GF-D8 (cell line): Measurements from ENCODE around the gene HAT1.
A peak's percentile ranks its signal among the peaks of the same experiment; 100 is the strongest.

Source experiments
- DNase-seq: peaks from one replicate; lab custom pipeline; 2025; lab: John Stamatoyannopoulos, UW

The HAT1 gene

DNA sequence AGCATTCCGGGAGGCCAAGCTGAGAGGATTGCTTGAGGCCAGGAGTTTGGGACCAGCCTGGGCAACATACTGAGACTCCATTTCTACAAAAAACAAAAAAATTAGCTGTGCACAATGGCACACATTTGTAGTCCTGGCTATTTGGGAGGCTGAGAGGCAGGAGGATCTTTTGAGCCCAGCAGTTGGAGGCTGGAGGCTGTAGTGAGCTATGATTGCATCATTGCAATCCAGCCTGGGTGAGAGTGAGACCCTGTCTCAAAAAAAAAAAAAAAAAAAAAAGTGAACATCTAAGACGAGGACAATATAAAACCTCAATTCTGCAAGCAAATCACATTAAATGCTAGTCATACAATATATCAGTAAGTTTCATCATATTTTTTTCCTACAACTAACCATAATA lies 2.8 kb upstream of the HAT1 start:
- no peak for DNase-seq

DNA sequence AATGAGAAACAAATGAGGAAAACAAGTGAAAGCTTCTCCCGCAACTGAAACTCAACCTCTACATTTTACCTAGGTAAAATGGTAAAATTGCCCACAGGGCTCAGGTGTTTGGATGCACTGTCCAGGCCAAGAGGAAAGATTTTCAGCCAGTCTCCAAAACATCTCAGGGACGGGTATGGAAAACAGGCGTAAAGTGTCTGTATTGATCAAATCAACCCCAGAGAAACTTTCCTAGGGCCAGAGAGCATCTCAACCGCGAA lies 361 bp upstream of the HAT1 start:
- DNase-seq = no peak

DNA sequence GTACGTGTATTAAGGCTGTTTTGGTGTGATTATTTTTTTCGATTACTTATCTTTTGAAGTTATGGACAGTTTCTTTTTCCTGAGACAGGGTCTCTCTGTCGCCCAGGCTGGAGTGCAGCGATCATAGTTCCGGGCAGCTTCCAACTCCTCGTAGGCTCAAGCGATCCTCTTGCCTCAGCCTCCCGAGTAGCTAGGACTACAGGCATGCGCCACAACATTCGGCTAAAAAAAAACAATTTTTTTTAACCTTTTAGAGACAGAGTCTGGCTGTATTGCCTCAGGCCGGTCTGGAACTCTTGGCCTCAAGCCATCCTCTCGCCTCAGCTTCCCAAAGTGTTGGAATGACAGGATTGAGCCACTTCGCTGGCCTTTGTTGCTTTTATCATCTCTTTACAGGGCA lies 945 bp downstream of the HAT1 start:
- DNase-seq = peak; percentile 18

- DNase-seq = peak; percentile 33
Observed at GRCh38 chr2:171924170-171924942, 2.1 kb downstream of the HAT1 start.

DNA sequence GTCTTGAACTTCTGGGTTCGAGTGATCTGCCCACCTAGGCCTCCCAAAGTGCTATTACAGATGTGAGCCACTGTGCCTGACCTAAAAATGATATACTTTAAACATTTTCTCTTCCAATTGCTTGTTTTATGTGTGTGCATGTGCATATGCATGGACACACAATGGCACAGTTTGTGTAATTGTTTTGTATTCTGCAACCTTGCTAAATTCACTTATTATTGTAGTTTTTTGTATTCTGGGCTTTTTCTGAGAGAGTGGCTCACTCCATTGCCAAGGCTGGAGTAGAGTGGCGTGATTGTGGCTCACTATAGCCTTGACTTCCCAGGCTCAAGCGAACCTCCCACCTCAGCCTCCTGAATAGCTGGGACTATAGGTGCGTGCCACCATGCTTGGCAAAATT lies 8.1 kb downstream of the HAT1 start:
- DNase-seq = no peak

DNA sequence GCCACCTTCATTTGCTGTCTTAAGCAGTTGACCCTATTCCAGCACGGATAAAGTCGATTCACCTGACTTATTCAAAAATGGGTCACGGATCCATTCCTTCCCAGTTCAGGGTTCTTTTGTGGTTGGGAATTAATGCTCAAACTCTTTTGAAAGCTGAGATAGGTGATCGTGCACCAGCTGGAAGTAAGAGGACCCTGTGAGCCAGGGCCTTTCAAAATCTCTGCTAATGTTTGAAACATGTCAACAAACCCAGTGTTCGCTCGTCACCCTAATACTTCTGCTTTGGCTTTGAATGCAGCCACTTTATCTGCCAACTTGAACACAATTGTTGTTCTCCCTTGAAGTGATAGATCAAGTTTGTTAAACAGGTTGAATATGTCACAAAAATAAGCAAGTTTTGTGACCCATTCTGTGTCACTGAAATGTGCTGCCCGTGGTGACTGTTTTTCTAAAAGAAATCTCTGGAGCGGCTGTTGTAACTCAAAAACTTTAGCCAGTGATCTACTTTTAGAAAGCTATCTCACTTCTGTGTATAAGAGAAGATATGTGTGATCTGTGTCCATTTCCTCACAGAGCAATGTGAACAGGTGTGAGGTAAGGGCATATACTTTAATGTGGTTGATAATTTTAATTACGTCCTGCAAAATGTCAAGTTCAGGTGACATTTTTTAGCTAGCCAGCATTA lies 16.9 kb downstream of the HAT1 start:
- DNase-seq = no peak

DNA sequence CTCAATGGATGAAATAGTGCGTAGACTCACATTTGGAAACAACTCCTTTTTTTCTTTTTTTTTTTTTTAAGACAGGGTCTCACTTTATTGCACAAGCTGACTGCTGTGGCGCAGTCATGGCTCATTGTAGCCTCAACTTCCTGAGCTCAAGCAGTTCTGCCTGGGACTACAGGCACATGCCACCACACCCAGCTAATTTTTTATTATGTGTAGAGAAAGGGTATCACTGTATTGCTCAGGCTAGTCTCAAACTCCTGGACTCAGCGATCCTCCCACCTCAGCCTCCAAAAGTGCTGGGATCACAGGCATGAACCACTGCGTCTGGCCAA lies 17.4 kb downstream of the HAT1 start:
- DNase-seq = peak; percentile 62

- no peak for DNase-seq
Observed at GRCh38 chr2:171941316-171941699, 19.0 kb downstream of the HAT1 start.

- no peak for DNase-seq
Observed at GRCh38 chr2:171943869-171944268, 21.6 kb downstream of the HAT1 start.

- no peak for DNase-seq
Observed at GRCh38 chr2:171952276-171952675, 30.0 kb downstream of the HAT1 start.

- no peak for DNase-seq
Observed at GRCh38 chr2:171952748-171953147, 30.5 kb downstream of the HAT1 start.

GRCh38 chr2:171956135-171956825 lies 34.0 kb downstream of the HAT1 start:
- peak; percentile 95 for DNase-seq

GRCh38 chr2:171957061-171957460 lies 34.8 kb downstream of the HAT1 start:
- peak; percentile 65 for DNase-seq

- DNase-seq = peak; percentile 90
Observed at GRCh38 chr2:171958475-171958874, 36.2 kb downstream of the HAT1 start.

DNA sequence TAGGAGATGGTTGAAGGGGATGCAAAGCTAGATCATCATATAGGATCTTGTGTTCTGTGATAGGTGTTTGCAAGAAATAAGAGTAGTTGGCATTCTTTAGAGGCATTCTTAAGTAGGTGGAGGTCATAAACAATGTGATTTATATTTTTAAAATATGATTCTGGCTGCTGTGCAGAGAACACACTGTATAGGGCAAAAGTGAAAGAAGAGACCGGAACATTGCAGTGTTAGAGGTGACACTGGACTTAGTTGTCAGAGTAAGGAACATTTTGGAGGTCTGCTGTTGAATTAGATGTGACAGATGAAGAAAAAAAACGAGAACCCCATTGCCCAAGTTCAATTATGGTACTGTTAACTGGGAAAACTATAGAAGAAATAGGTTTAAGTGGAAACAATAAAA lies 37.7 kb downstream of the HAT1 start:
- DNase-seq = no peak

DNA sequence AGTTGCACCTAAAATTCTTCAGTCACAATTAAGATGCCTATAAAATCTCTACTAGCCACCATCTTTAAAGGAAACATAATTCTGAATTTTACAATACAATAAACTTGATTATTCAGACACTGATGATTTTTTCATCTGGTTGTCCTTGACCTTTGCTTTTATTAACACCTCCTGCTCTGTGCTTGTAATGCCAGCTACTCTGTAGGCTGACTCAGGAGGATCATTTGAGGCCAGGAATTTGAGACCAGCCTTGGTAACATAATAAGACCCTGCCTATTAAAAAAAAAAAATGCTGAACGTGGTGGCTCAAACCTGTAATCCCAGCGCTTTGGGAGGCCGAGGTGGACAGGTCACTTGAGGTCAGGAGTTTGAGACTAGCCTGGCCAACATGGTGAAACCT lies 38.3 kb downstream of the HAT1 start:
- DNase-seq = no peak

- no peak for DNase-seq
Observed at GRCh38 chr2:171963198-171963597, 40.9 kb downstream of the HAT1 start.

DNA sequence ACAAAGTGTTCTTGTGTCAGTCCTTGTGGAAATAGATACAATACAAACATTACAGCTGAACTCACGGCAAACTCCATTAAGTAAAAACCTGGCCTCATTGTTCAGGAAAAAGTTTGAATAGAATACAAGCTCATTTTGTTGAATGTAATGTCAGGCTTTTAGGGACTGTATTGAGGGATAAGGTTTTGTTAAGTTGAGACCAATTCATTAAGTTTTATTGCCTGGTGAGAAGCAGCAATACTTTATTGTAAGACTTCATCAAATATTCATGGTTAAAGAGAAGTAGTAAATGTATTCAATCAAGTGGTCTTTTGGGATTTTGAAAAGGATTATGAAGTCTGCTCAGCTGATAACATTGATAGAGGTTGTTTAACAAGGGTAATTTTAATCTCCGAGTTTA lies 42.0 kb downstream of the HAT1 start:
- DNase-seq = no peak

DNA sequence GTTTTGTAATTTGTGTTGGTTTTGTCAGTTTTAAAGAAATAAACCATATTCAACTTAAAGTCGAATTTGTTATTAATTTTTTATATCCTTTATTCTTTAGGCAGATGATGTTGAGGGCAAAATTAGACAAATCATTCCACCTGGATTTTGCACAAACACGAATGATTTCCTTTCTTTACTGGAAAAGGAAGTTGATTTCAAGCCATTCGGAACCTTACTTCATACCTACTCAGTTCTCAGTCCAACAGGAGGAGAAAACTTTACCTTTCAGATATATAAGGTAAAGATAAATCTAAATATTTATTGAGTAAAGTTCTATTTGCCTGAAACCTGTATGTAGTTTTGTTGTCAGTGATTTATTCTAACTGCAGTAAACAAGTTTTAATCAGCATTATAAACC lies 43.0 kb downstream of the HAT1 start:
- DNase-seq = no peak

- no peak for DNase-seq
Observed at GRCh38 chr2:171965661-171966060, 43.4 kb downstream of the HAT1 start.

DNA sequence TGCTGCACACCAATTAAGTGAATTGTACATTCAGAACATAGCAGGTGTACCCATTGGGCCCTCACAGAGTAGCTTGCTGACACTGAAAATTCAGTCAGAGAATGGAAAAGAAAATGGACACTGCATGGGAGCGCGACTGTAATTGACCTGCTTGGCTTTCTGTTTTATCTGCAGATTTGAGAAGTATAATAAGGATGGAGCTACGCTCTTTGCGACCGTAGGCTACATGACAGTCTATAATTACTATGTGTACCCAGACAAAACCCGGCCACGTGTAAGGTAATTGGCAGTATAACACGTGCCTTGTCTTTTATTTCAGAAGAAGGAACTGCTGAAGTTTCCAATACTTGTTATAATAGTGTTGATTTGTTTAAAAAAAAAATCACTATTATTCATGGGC lies 44.0 kb downstream of the HAT1 start:
- no peak for DNase-seq

- DNase-seq = no peak
Observed at GRCh38 chr2:171966688-171967087, 44.4 kb downstream of the HAT1 start.

DNA sequence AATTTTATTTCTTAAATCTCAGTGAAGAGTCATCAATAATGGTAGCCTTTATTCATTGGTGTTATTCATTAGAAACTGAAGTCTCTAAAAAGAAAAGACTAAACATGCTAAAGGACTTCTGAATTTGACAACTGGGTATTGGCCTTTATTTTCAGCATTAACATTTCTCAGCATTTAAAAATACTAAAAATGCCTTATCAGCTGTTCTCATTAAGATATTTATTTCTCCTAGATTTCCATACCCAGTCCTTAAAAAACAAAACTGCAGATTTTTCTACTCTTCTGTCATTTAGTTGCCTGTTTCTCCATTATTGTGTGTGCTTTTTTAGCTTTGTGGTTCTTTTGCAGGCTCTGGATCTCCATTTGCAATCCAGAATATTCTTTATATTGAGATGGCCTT lies 46.2 kb downstream of the HAT1 start:
- DNase-seq = no peak
